OCI-LY1 (cell line): ENCODE results near the gene PPP4R1.
"Not testable (repeated sequence)": the region's sequence is repeated elsewhere in the genome, so short reads cannot be mapped to it uniquely, and the experiment has no call there.

Experiments used
- H2AFZ ChIP-seq: fragments of 200-600 bp; sonication (generic), shearing (Covaris generic); 2 replicates; pipeline ENCODE4 v1.6.0; 2014; ENCODE audit warnings: antibody characterized with exemption, mild to moderate bottlenecking, low read length
- H3F3A ChIP-seq: fragments of 200-600 bp; sonication (generic), shearing (Covaris generic); 2 replicates; pipeline ENCODE4 v1.6.0; 2014; ENCODE audit warnings: mild to moderate bottlenecking, antibody characterized with exemption, low read length, moderate library complexity; ENCODE audit not compliant: insufficient read depth
- H3K27ac ChIP-seq: fragments of 200-600 bp; sonication (generic); 2 replicates; pipeline ENCODE4 v1.5.1; 2014; ENCODE audit warnings: low read length, mixed run types, mild to moderate bottlenecking, low read depth; ENCODE audit not compliant: poor library complexity, severe bottlenecking
- H3K27me3 ChIP-seq: fragments of 200-600 bp; sonication (generic); 2 replicates; pipeline ENCODE4 v1.6.0; 2014; ENCODE audit warnings: antibody characterized with exemption, mild to moderate bottlenecking, low read length, moderate library complexity; ENCODE audit not compliant: insufficient read depth
- H3K36me3 ChIP-seq: fragments of 200-600 bp; sonication (generic); 2 replicates; pipeline ENCODE4 v1.6.1; 2014; ENCODE audit warnings: mild to moderate bottlenecking, antibody characterized with exemption, low read length, moderate library complexity, mixed read lengths; ENCODE audit not compliant: insufficient read depth
- H3K4me1 ChIP-seq: fragments of 200-600 bp; sonication (generic); 2 replicates; pipeline ENCODE4 v1.5.1; 2014; ENCODE audit warnings: mild to moderate bottlenecking, low read length, moderate library complexity; ENCODE audit not compliant: insufficient read depth, severe bottlenecking
- H3K4me2 ChIP-seq: fragments of 200-600 bp; sonication (generic), shearing (Covaris generic); 2 replicates; pipeline ENCODE4 v1.6.1; 2014; ENCODE audit warnings: low read length
- H3K4me3 ChIP-seq: fragments of 200-600 bp; sonication (generic); 2 replicates; pipeline ENCODE4 v1.5.1; 2014; ENCODE audit warnings: low read length, low read depth, mild to moderate bottlenecking, mixed read lengths; ENCODE audit not compliant: poor library complexity, severe bottlenecking
- H3K79me2 ChIP-seq: fragments of 200-600 bp; shearing (Covaris generic); 2 replicates; pipeline ENCODE4 v1.6.1; 2016; ENCODE audit warnings: mixed run types, low read length, mixed read lengths; ENCODE audit not compliant: insufficient read depth
- H3K9ac ChIP-seq: fragments of 200-600 bp; sonication (generic), shearing (Covaris generic); 2 replicates; pipeline ENCODE4 v1.6.1; 2014; ENCODE audit warnings: mild to moderate bottlenecking, low read length, mixed read lengths
- H3K9me2 ChIP-seq: fragments of 200-600 bp; sonication (generic), shearing (Covaris generic); 2 replicates; pipeline ENCODE4 v1.6.1; 2014; ENCODE audit warnings: low read depth, mild to moderate bottlenecking, low read length, mixed read lengths
- H3K9me3 ChIP-seq: fragments of 200-600 bp; shearing (Covaris generic); 2 replicates; pipeline ENCODE4 v1.6.1; 2014; ENCODE audit warnings: low read length, mixed read lengths
- H4K20me1 ChIP-seq: fragments of 200-600 bp; sonication (generic), shearing (Covaris generic); 2 replicates; pipeline ENCODE4 v1.6.0; 2016; ENCODE audit warnings: mild to moderate bottlenecking, low read length; ENCODE audit not compliant: insufficient read depth
- EZH2 ChIP-seq: fragments of 200-600 bp; sonication (generic), shearing (Covaris generic); IDR thresholded peaks from 2 replicates; pipeline ENCODE4 v1.8.0; 2017; ENCODE audit warnings: borderline replicate concordance, mixed run types, mild to moderate bottlenecking, antibody characterized with exemption, low read length, moderate library complexity, mixed read lengths
- TF ChIP-seq, protein P1 (sequence below): fragments of 200-600 bp; sonication (generic), shearing (Covaris generic); IDR thresholded peaks from 2 replicates; pipeline ENCODE4 v1.5.1; 2017; ENCODE audit warnings: mild to moderate bottlenecking, antibody characterized with exemption, low read length, moderate library complexity, mixed read lengths

PPP4R1 gene

DNA sequence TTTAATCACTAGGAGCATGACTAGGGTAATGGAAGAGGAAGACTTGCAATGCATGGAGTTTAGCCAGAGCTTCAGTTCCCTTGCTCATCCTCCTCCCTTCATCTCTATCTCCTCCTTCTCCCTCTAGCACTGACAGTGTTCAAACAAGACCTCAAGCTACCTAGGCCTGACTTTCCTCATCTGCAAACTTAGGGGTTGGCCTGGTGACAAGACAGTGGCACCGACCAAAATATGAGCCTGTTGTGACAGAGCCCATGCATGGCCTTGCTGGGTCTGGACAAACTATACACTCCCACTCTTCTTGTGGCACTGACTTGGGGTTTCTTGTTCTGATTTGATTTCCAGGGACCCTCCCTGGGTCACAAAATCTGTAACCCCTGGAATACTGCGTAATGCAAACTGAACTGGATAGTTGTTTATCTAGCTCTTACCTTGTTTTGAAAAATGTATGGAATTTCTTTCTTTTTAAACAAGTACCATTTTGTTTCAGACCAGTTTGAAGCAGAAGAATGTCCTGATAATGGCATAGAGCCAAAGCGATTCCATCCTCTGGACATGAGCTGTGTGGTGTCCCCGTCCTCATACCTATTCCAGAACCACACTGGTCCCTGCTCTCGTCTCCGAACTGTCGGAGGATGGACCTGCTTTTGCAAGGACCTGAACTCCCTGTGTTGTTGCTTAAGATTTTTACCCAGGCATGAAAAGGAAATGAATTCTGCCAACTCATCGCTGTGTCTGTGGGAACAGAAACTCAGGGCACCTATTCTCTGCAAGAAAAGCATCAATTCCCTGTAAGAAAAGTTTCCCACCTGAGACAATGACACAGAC lies 33.4 kb upstream of the PPP4R1 start:
- H3K9me3 ChIP-seq = no peaks in the 10 kb centered on the region
- no peaks in the 10 kb centered on the region for H3K36me3 ChIP-seq
- no peaks in the 10 kb centered on the region for H3K4me1 ChIP-seq
- no peaks in the 10 kb centered on the region for H3F3A ChIP-seq
- no peaks in the 10 kb centered on the region for H3K9me2 ChIP-seq
- H3K9ac ChIP-seq = no peak overlapping the region
- no peaks in the 10 kb centered on the region for H3K79me2 ChIP-seq
- H3K27ac ChIP-seq = no peak overlapping the region
- H3K27me3 ChIP-seq = peaks cover 4% of the 10 kb centered on the region; the same call in 1 of the 2 replicates
- TF ChIP-seq EZH2 = no peak
- TF ChIP-seq, protein P1, sequence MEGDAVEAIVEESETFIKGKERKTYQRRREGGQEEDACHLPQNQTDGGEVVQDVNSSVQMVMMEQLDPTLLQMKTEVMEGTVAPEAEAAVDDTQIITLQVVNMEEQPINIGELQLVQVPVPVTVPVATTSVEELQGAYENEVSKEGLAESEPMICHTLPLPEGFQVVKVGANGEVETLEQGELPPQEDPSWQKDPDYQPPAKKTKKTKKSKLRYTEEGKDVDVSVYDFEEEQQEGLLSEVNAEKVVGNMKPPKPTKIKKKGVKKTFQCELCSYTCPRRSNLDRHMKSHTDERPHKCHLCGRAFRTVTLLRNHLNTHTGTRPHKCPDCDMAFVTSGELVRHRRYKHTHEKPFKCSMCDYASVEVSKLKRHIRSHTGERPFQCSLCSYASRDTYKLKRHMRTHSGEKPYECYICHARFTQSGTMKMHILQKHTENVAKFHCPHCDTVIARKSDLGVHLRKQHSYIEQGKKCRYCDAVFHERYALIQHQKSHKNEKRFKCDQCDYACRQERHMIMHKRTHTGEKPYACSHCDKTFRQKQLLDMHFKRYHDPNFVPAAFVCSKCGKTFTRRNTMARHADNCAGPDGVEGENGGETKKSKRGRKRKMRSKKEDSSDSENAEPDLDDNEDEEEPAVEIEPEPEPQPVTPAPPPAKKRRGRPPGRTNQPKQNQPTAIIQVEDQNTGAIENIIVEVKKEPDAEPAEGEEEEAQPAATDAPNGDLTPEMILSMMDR = no peak
- H4K20me1 ChIP-seq = no peaks in the 10 kb centered on the region
- no peak overlapping the region for H2AFZ ChIP-seq
- no peak overlapping the region for H3K4me3 ChIP-seq
- H3K4me2 ChIP-seq = no peak overlapping the region

DNA sequence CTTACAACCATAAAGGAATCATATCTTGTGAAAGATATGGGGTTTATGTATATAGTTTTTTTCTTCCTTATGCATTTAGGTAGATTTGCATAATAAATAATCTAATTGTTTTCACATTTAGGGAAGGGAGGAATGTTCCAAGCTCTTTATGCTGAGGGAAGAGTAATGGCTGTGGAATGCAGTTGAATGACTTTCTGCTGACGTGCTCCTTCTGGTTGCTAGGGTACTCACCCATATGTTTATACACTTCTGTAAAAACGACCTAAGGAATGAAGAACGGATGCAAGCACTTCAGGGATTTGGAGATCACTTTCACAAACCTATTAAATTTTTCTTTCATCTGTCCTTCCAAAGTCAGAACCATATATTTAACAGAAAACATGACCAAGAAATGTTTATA lies 29.2 kb upstream of the PPP4R1 start:
- H3K9ac ChIP-seq = no peak overlapping the region
- H3K36me3 ChIP-seq = no peaks in the 10 kb centered on the region
- no peak overlapping the region for H3K4me3 ChIP-seq
- H4K20me1 ChIP-seq = no peaks in the 10 kb centered on the region
- H2AFZ ChIP-seq = no peak overlapping the region
- H3K9me3 ChIP-seq = no peaks in the 10 kb centered on the region
- H3F3A ChIP-seq = no peaks in the 10 kb centered on the region
- TF ChIP-seq, protein P1 = no peak
- no peak for TF ChIP-seq EZH2
- no peak overlapping the region for H3K27ac ChIP-seq
- no peaks in the 10 kb centered on the region for H3K9me2 ChIP-seq
- no peaks in the 10 kb centered on the region for H3K79me2 ChIP-seq
- no peaks in the 10 kb centered on the region for H3K27me3 ChIP-seq
- H3K4me1 ChIP-seq = no peaks in the 10 kb centered on the region
- no peak overlapping the region for H3K4me2 ChIP-seq

DNA sequence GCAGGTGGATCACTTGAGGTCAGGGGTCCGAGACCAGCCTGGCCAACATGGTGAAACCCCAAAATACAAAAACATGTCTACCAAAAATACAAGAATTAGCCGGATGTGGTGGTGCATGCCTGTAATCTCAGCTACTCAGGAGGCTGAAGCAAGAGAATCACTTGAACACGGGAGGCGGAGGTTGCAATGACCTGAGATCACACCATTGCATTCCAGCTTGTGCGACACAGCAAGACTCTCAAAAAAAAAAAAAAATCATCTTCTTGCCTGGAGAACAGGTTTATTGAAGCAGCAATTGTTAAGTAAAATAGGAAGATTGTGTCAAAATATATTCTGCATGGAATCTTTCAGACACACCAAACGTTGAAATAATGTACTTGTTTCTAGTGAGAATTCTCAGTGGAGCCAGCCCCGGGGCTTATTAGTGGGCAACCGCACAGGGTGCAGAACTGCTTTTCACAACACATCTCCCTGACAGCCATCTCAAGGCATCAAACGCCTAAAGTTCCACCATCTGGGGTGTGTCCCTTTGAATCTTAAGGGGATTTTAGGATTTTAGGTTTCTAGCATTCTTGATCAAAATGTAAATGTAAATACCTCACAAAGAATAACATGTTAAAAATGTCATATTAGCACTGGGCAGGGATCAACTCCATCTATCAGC lies 28.6 kb upstream of the PPP4R1 start:
- H3K9ac ChIP-seq = no peak overlapping the region
- no peaks in the 10 kb centered on the region for H3F3A ChIP-seq
- H3K27ac ChIP-seq = no peak overlapping the region
- H3K4me3 ChIP-seq = no peak overlapping the region
- no peaks in the 10 kb centered on the region for H3K9me2 ChIP-seq
- H3K27me3 ChIP-seq = no peaks in the 10 kb centered on the region
- no peaks in the 10 kb centered on the region for H3K36me3 ChIP-seq
- H3K4me1 ChIP-seq = no peaks in the 10 kb centered on the region
- no peaks in the 10 kb centered on the region for H3K9me3 ChIP-seq
- H3K4me2 ChIP-seq = no peak overlapping the region
- TF ChIP-seq, protein P1 = no peak
- no peak for TF ChIP-seq EZH2
- no peaks in the 10 kb centered on the region for H3K79me2 ChIP-seq
- no peaks in the 10 kb centered on the region for H4K20me1 ChIP-seq
- H2AFZ ChIP-seq = no peak overlapping the region

DNA sequence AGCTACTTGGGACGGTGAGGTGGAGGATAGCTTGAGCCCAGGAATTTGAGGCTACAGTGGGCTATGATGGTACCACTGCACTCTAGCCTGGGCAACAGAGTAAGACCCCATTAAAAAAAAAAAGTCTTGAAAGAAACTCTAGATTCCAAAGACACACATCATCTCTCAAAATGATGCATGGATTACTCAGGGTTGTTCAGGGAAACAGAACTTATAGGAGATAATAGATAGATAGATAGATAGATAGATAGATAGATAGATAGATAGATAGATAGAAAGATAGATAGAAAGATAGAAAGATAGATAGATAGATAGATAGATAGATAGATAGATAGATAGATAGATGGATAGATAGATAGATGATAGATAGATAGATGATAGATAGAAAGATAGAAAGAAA lies 26.7 kb upstream of the PPP4R1 start:
- H3K79me2 ChIP-seq, H3F3A ChIP-seq, H3K9me2 ChIP-seq, H3K27me3 ChIP-seq, H3K36me3 ChIP-seq, H3K4me1 ChIP-seq, H2AFZ ChIP-seq, H3K4me3 ChIP-seq, H3K9ac ChIP-seq, H3K4me2 ChIP-seq, H3K27ac ChIP-seq, H3K9me3 ChIP-seq, H4K20me1 ChIP-seq: not testable (repeated sequence)
